Measurements from ENCODE around the gene AATF. TPM values are rescaled to one million over a fixed set of nuclear protein-coding genes. Genes with fewer than 3 reads are reported as not detected.

AATF gene
- total RNA-seq, 2 experiments from 2014 or later, result 40.3 to 40.8 TPM

DNA sequence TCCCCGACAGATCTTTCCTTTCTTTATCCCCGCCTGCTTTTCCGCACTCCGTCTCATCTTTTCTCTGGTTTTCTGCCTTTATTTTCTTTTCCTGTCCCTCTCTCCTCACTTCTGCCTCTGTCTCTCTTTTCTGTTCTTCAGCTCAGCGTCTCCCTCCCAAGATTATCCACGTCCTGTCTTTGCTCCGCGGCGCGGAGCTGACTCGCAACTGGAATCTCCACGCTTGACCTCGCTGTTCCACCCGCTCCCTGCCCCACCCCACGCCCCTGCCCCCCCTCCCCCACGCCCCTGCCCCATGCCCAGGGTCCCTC is 16.4 kb upstream of the AATF start:
- H3K9me3 Mint-ChIP-seq, result no peaks in the 10 kb centered on the region
- ChIA-PET CTCF (no interaction called here), POLR2A (interaction anchor here (1.1 kb wide), 1 partner anchor 9 kb away, joined by 3 read pairs; no protein-coding TSS in a partner anchor)
- peaks cover 97% of the 10 kb centered on the region for H3K27me3 Mint-ChIP-seq
- DNase-seq (no peak), ATAC-seq (ENCODE audit: poor library complexity) (no peak)
- H3K4me1 ChIP-seq (ENCODE audit: insufficient read depth, low read length), result peaks cover 66% of the 10 kb centered on the region
- H3K4me3 Mint-ChIP-seq, result peak overlapping the region; percentile 61
- TF ChIP-seq, protein P1, sequence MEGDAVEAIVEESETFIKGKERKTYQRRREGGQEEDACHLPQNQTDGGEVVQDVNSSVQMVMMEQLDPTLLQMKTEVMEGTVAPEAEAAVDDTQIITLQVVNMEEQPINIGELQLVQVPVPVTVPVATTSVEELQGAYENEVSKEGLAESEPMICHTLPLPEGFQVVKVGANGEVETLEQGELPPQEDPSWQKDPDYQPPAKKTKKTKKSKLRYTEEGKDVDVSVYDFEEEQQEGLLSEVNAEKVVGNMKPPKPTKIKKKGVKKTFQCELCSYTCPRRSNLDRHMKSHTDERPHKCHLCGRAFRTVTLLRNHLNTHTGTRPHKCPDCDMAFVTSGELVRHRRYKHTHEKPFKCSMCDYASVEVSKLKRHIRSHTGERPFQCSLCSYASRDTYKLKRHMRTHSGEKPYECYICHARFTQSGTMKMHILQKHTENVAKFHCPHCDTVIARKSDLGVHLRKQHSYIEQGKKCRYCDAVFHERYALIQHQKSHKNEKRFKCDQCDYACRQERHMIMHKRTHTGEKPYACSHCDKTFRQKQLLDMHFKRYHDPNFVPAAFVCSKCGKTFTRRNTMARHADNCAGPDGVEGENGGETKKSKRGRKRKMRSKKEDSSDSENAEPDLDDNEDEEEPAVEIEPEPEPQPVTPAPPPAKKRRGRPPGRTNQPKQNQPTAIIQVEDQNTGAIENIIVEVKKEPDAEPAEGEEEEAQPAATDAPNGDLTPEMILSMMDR (IDR thresholded peaks at IDR 0.05), result no peak
- H3K27ac Mint-ChIP-seq, result no peak overlapping the region
- no peaks in the 10 kb centered on the region for H3K36me3 ChIP-seq (ENCODE audit: insufficient read depth, low read length)
- H3K9me3 ChIP-seq (ENCODE audit: control insufficient read depth in 1 of 2, insufficient read depth in 1 of 2, low read length in 2 of 2), result peaks cover 0 to 40% of the 10 kb centered on the region in 2 experiments
- H3K4me1 Mint-ChIP-seq (ENCODE audit: low read depth), result peaks cover 71% of the 10 kb centered on the region
- H3K36me3 Mint-ChIP-seq (ENCODE audit: low read depth), result no peaks in the 10 kb centered on the region
- H3K4me3 ChIP-seq (ENCODE audit: low read length), result no peak overlapping the region
- intact Hi-C loops (cut with DNase I, micrococcal nuclease), result loop anchor here in 1 of 2 experiments (2.0 kb wide), 1 partner anchor 16 kb away; the partner anchor contains the start of gene AATF
- no peak overlapping the region for H3K27ac ChIP-seq (ENCODE audit: low read depth in 1 of 2, low read length in 2 of 2)
- peaks cover 96 to 98% of the 10 kb centered on the region in 2 experiments for H3K27me3 ChIP-seq (ENCODE audit: control insufficient read depth in 1 of 2, insufficient read depth in 2 of 2, low read length in 2 of 2)

DNA sequence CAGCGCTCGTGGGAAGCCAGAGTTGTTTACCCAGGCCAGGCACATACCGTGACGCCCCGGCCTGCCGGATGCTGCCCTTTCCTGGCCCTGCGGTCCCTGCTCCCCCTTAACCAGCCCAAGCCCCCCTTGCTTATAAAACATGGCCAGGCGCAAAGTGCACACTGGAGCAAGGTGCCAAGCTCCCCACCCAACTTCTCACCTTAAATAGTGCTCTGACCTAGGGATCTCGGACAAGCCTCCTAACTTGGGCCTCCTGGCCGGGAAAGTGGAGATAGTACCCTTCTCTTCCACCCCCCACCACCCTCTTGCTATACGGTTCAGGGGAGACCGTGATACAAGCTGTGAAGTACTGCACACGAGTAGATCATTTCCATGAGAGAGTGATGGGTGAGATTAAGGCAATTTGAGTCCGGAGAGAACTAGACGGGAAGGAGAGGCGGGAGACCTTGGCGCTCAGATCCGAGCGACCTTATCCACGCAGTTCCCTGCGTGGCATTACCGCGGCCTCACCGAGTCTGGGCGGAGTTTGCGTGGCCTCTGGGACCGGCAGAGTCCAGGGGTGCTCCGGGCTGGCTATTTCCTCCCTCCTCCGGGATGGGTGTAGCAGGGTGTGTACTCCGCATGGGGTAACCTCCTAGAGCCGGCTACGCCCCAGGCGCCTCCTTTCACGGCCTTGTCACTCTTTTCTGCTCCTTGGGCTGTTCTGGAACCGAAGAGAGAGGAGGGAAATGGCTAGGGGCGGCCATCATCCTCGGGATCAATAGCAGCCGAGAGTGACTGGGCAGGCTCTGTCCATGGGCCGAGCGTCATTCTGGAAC is 15.9 kb upstream of the AATF start:
- intact Hi-C loops (cut with DNase I, micrococcal nuclease), result loop anchor here in 1 of 2 experiments (2.0 kb wide), 1 partner anchor 16 kb away; the partner anchor contains the start of gene AATF
- H3K36me3 Mint-ChIP-seq (ENCODE audit: low read depth), result no peaks in the 10 kb centered on the region
- peak overlapping the region; percentile 80 for H3K4me3 Mint-ChIP-seq
- Histone ChIP-seq H3K27ac (ENCODE audit: low read depth in 1 of 2, low read length in 2 of 2) (no peak overlapping the region), H3K4me3 (ENCODE audit: low read length) (no peak overlapping the region), H3K27me3 (ENCODE audit: control insufficient read depth in 1 of 2, insufficient read depth in 2 of 2, low read length in 2 of 2) (peaks cover 96 to 98% of the 10 kb centered on the region in 2 experiments), H3K9me3 (ENCODE audit: control insufficient read depth in 1 of 2, insufficient read depth in 1 of 2, low read length in 2 of 2) (peaks cover 0 to 44% of the 10 kb centered on the region in 2 experiments), H3K4me1 (ENCODE audit: insufficient read depth, low read length) (peaks cover 71% of the 10 kb centered on the region), H3K36me3 (ENCODE audit: insufficient read depth, low read length) (no peaks in the 10 kb centered on the region)
- ChIA-PET POLR2A (interaction anchor here (2.5 kb wide), 1 partner anchor 16 kb away, joined by 13 read pairs; the partner anchor contains the start of gene AATF), CTCF (no interaction called here)
- H3K9me3 Mint-ChIP-seq, result no peaks in the 10 kb centered on the region
- DNase-seq (peak in 2 of 14 experiments; percentile 26 to 28), ATAC-seq (ENCODE audit: poor library complexity) (no peak)
- peaks cover 97% of the 10 kb centered on the region for H3K27me3 Mint-ChIP-seq
- TF ChIP-seq, protein P1 (IDR thresholded peaks at IDR 0.05), result no peak
- peaks cover 76% of the 10 kb centered on the region for H3K4me1 Mint-ChIP-seq (ENCODE audit: low read depth)
- H3K27ac Mint-ChIP-seq, result peak overlapping the region; percentile 16

DNA sequence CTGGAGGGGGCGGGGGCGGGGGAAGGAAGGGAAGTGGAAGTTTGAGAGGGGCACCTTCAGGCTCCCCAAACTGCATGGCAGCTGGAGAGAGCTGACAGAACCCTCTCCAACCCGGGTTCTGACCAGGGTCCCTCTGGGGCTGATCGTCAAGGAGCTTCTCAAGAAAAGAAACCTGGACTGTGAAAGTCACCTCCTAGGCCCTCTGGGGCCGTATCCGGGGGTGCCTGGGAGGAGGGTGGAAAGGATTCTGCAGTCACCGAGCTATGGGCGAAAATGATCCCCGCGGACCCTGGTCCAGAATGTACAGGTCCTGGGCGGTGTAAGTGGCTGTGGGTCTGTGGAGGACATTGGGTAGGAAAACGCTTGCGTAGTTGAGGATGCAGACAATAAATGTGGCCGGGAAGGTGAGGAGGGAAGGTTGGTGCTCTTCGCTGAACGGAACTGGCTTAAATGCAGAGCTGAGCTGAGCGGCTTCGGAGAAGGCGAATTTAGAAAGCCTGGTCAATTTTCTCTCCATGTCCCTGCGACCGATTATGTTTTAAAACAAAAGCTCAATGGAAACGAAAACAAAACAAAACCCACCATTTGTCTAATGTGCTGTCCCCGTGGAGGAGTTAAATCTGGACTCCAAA is 15.1 kb upstream of the AATF start:
- ChIA-PET CTCF (no interaction called here), POLR2A (interaction anchor here (0.6 to 2.5 kb wide), 3 partner anchors 15 to 211 kb away, joined by 3 to 13 read pairs (median 3); partner anchors contain the start of gene AATF)
- no peaks in the 10 kb centered on the region for H3K36me3 ChIP-seq (ENCODE audit: insufficient read depth, low read length)
- no peak for ATAC-seq (ENCODE audit: poor library complexity)
- peaks cover 97% of the 10 kb centered on the region for H3K27me3 Mint-ChIP-seq
- H3K9me3 Mint-ChIP-seq, result no peaks in the 10 kb centered on the region
- peaks cover 71% of the 10 kb centered on the region for H3K4me1 ChIP-seq (ENCODE audit: insufficient read depth, low read length)
- DNase-seq, result peak in 1 of 14 experiments; percentile 23
- H3K27ac Mint-ChIP-seq, result peak overlapping the region; percentile 34
- TF ChIP-seq, protein P1 (IDR thresholded peaks at IDR 0.05), result no peak
- H3K36me3 Mint-ChIP-seq (ENCODE audit: low read depth), result no peaks in the 10 kb centered on the region
- H3K4me3 Mint-ChIP-seq, result peak overlapping the region; percentile 65
- H3K9me3 ChIP-seq (ENCODE audit: control insufficient read depth in 1 of 2, insufficient read depth in 1 of 2, low read length in 2 of 2), result peaks cover 0 to 51% of the 10 kb centered on the region in 2 experiments
- intact Hi-C loops (cut with DNase I, micrococcal nuclease), result loop anchor here in 1 of 2 experiments (2.0 kb wide), 1 partner anchor 15 kb away; the partner anchor contains the start of gene AATF
- peaks cover 96 to 99% of the 10 kb centered on the region in 2 experiments for H3K27me3 ChIP-seq (ENCODE audit: control insufficient read depth in 1 of 2, insufficient read depth in 2 of 2, low read length in 2 of 2)
- no peak overlapping the region for H3K4me3 ChIP-seq (ENCODE audit: low read length)
- no peak overlapping the region for H3K27ac ChIP-seq (ENCODE audit: low read depth in 1 of 2, low read length in 2 of 2)
- peaks cover 75% of the 10 kb centered on the region for H3K4me1 Mint-ChIP-seq (ENCODE audit: low read depth)
